Testis (tissue), 2 donors: ENCODE results near the gene POLD4.

Source experiments
- CTCF ChIP-seq, 3 experiments: fragments of 450-650 bp in 2 of 3; fragments of 200-600 bp in 1 of 3; sonication (generic) in 1 of 3; IDR thresholded peaks; one replicate each; pipeline ENCODE4 v1.5.1; 2016 to 2019; ENCODE audit warnings: antibody characterized with exemption in 3 of 3, mild to moderate bottlenecking in 2 of 3, moderate library complexity in 1 of 3
- POLR2A ChIP-seq: fragments of 450-650 bp; IDR thresholded peaks from one replicate; pipeline ENCODE4 v1.6.1; 2017; ENCODE audit warnings: antibody characterized with exemption, mild to moderate bottlenecking, moderate library complexity

- TF ChIP-seq POLR2A (no peak), CTCF (IDR thresholded peaks at IDR 0.05) (no peak)
These were observed 31.6 kb upstream of the POLD4 start for GRCh38 chr11:67384851-67385366.
